H9 (cell line): ENCODE data around the gene DERL2. TPM values are rescaled to one million over a fixed set of nuclear protein-coding genes. Genes with fewer than 3 reads are reported as not detected.

ENCODE experiments used
- DNase-seq: peaks from one replicate; pipeline ENCODE4 v3.0.0-alpha.2; 2017
- H2AFZ ChIP-seq: one replicate; pipeline ENCODE4 v1.6.1; 2013; ENCODE audit warnings: mild to moderate bottlenecking, low read length, control low read depth, moderate library complexity
- H2AK5ac ChIP-seq: 2 replicates; pipeline ENCODE4 v1.6.1; 2013; ENCODE audit warnings: low read length, control low read depth, mixed read lengths; ENCODE audit not compliant: insufficient read length
- H2BK120ac ChIP-seq: one replicate; pipeline ENCODE4 v1.6.1; 2013; ENCODE audit warnings: low read depth, mild to moderate bottlenecking, low read length, control low read depth, inconsistent platforms; ENCODE audit not compliant: poor library complexity, severe bottlenecking
- H2BK12ac ChIP-seq: 2 replicates; pipeline ENCODE4 v1.6.1; 2013; ENCODE audit warnings: low read length, control low read depth, mixed read lengths, low read depth; ENCODE audit not compliant: insufficient read length
- H2BK15ac ChIP-seq: 2 replicates; pipeline ENCODE4 v1.6.1; 2013; ENCODE audit warnings: low read depth, low read length, control low read depth
- H2BK20ac ChIP-seq: one replicate; pipeline ENCODE4 v1.6.1; 2013; ENCODE audit warnings: low read depth, mild to moderate bottlenecking, low read length, control low read depth, inconsistent platforms; ENCODE audit not compliant: poor library complexity, severe bottlenecking
- H2BK5ac ChIP-seq: 2 replicates; pipeline ENCODE4 v1.6.1; 2013; ENCODE audit warnings: low read length, control low read depth, mixed read lengths; ENCODE audit not compliant: insufficient read length
- H3K14ac ChIP-seq: 2 replicates; pipeline ENCODE4 v1.6.1; 2013; ENCODE audit warnings: low read length, control low read depth; ENCODE audit not compliant: insufficient read depth
- H3K18ac ChIP-seq: 2 replicates; pipeline ENCODE4 v1.6.1; 2013; ENCODE audit warnings: low read depth, mild to moderate bottlenecking, mixed read lengths, low read length, control low read depth; ENCODE audit not compliant: insufficient read length
- H3K23ac ChIP-seq: 2 replicates; pipeline ENCODE4 v1.6.1; 2013; ENCODE audit warnings: low read length, control low read depth, mixed read lengths, low read depth; ENCODE audit not compliant: insufficient read length
- H3K23me2 ChIP-seq: 2 replicates; pipeline ENCODE4 v1.6.1; 2013; ENCODE audit warnings: low read depth, mild to moderate bottlenecking, mixed read lengths, low read length, control low read depth; ENCODE audit not compliant: insufficient read length, poor library complexity, severe bottlenecking
- H3K27ac ChIP-seq: 2 replicates; pipeline ENCODE4 v1.5.1; 2013; ENCODE audit warnings: low read length, control low read depth, mixed read lengths, low read depth; ENCODE audit not compliant: insufficient read length
- H3K27me3 ChIP-seq: 2 replicates; pipeline ENCODE4 v1.6.1; 2013; ENCODE audit warnings: low read length, control low read depth, inconsistent platforms; ENCODE audit not compliant: insufficient read depth
- H3K4ac ChIP-seq: 2 replicates; pipeline ENCODE4 v1.6.1; 2013; ENCODE audit warnings: low read depth, mild to moderate bottlenecking, control low read depth, inconsistent platforms, low read length, moderate library complexity
- H3K4me1 ChIP-seq: 2 replicates; pipeline ENCODE4 v1.6.1; 2013; ENCODE audit warnings: low read length, control low read depth, inconsistent platforms; ENCODE audit not compliant: insufficient read depth
- H3K4me2 ChIP-seq: 2 replicates; pipeline ENCODE4 v1.6.1; 2013; ENCODE audit warnings: low read length, control low read depth, mixed read lengths; ENCODE audit not compliant: insufficient read length, insufficient read depth
- H3K56ac ChIP-seq: 2 replicates; pipeline ENCODE4 v1.6.1; 2013; ENCODE audit warnings: low read depth, mild to moderate bottlenecking, mixed read lengths, low read length, control low read depth; ENCODE audit not compliant: insufficient read length
- H3K79me1 ChIP-seq: 2 replicates; pipeline ENCODE4 v1.6.1; 2013; ENCODE audit warnings: low read depth, mild to moderate bottlenecking, moderate library complexity, low read length, control low read depth, inconsistent platforms; ENCODE audit not compliant: insufficient read depth, poor library complexity, severe bottlenecking
- H3K79me2 ChIP-seq: 2 replicates; pipeline ENCODE4 v1.6.1; 2013; ENCODE audit warnings: low read length, control low read depth, inconsistent platforms; ENCODE audit not compliant: insufficient read depth
- H3K9ac ChIP-seq: 2 replicates; pipeline ENCODE4 v1.6.1; 2013; ENCODE audit warnings: low read length, control low read depth, mixed read lengths; ENCODE audit not compliant: insufficient read length; ENCODE audit errors: extremely low read depth
- H3K9me3 ChIP-seq: one replicate; pipeline ENCODE4 v1.6.1; 2013; ENCODE audit warnings: low read depth, low read length, inconsistent platforms; ENCODE audit not compliant: control insufficient read depth
- H3T11ph ChIP-seq: one replicate; pipeline ENCODE4 v1.6.1; 2013; ENCODE audit warnings: mild to moderate bottlenecking, low read length, control low read depth, inconsistent platforms
- H4K20me1 ChIP-seq: one replicate; pipeline ENCODE4 v1.6.1; 2013; ENCODE audit not compliant: control insufficient read depth, insufficient read length, insufficient read depth
- H4K5ac ChIP-seq: 2 replicates; pipeline ENCODE4 v1.6.1; 2013; ENCODE audit warnings: low read depth, mild to moderate bottlenecking, mixed read lengths, low read length, control low read depth; ENCODE audit not compliant: insufficient read length
- H4K8ac ChIP-seq: replicated peaks from 2 replicates; pipeline ENCODE4 v1.6.1; 2013; ENCODE audit warnings: low read length, control low read depth, mixed read lengths, low read depth; ENCODE audit not compliant: insufficient read length
- H4K91ac ChIP-seq: 2 replicates; pipeline ENCODE4 v1.6.1; 2013; ENCODE audit warnings: low read depth, mild to moderate bottlenecking, moderate library complexity, mixed read lengths, low read length, control low read depth; ENCODE audit not compliant: insufficient read length
- H3K27ac Mint-ChIP-seq, 3 experiments: 2 replicates in 2 of 3; 3 replicates in 1 of 3; pipeline ENCODE4 v1.8.0; 2020 to 2021; ENCODE audit warnings: mixed read lengths in 3 of 3, mild to moderate bottlenecking in 1 of 3, moderate library complexity in 1 of 3
- H3K27me3 Mint-ChIP-seq: 2 replicates; pipeline ENCODE4 v1.8.0; 2021; ENCODE audit warnings: low read depth, mild to moderate bottlenecking, moderate library complexity, mixed read lengths
- H3K36me3 Mint-ChIP-seq, 3 experiments: 2 replicates in 2 of 3; 3 replicates in 1 of 3; pipeline ENCODE4 v1.8.0; 2020 to 2021; ENCODE audit warnings: low read depth in 3 of 3, mixed read lengths in 3 of 3; ENCODE audit not compliant: insufficient read depth in 1 of 3
- H3K4me1 Mint-ChIP-seq, 2 experiments: 2 replicates each; pipeline ENCODE4 v1.8.0; 2020; ENCODE audit warnings: mixed read lengths in 2 of 2
- H3K4me3 Mint-ChIP-seq, 2 experiments: 2 replicates in 1 of 2; 3 replicates in 1 of 2; pipeline ENCODE4 v1.8.0; 2020 to 2021; ENCODE audit warnings: mild to moderate bottlenecking in 2 of 2, mixed read lengths in 2 of 2, moderate library complexity in 1 of 2
- H3K9me3 Mint-ChIP-seq, 2 experiments: 2 replicates in 1 of 2; 3 replicates in 1 of 2; pipeline ENCODE4 v1.8.0; 2020; ENCODE audit warnings: mild to moderate bottlenecking in 2 of 2, mixed read lengths in 2 of 2, moderate library complexity in 1 of 2
- CTCF ChIP-seq: fragments of 200-600 bp; sonication (generic); conservative IDR thresholded peaks from 3 replicates; pipeline ENCODE4 v1.8.0; 2021; ENCODE audit warnings: antibody characterized with exemption, mild to moderate bottlenecking
- WGBS: extraction: QIAGEN DNeasy Blood & Tissue Kit; methylation state at CpG from one replicate; pipeline ENCODE4 v1.1.7; 2013; ENCODE audit warnings: missing lambda C conversion rate, low lambda C conversion rate, mixed read lengths; ENCODE audit not compliant: insufficient read length; ENCODE audit errors: extremely low coverage; 5-methylcytosine and 5-hydroxymethylcytosine counted together
- total RNA-seq: library from RNA; stranded (reverse); gene quantifications from 2 replicates; pipeline ENCODE4 v1.2.1, GENCODE V29; 2021

The DERL2 gene
- total RNA-seq, 1 experiment from 2014 or later: 83.2 TPM

DNA sequence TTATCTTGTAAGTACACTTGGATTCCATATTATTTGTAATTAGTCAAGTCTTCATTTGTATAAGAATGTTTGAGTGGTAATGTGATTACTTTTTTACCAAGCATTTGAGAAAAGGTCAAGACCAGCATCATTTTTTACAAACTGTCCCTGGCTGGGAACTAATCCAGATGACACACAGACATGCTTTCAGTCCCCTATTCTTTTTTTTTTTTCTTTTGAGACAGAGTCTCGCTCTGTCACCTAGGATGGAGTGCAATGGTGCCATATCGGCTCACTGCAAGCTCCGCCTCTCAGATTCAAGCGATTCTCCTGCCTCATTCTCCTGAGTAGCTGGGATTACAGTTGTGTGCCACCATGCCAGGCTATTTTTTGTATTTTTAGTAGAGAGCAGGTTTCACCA is 4.5 kb downstream of the DERL2 start:
- H4K91ac ChIP-seq: no peak overlapping the region
- no peak overlapping the region for H3K27ac ChIP-seq
- no peak overlapping the region for H2BK12ac ChIP-seq
- no peak overlapping the region for H3K14ac ChIP-seq
- H2AK5ac ChIP-seq: no peak overlapping the region
- no peak overlapping the region for H4K5ac ChIP-seq
- no peak overlapping the region for H4K8ac ChIP-seq
- no peak overlapping the region for H3K18ac ChIP-seq
- H2BK15ac ChIP-seq: no peak overlapping the region
- no peak overlapping the region for H3K4ac ChIP-seq
- H3K4me3 Mint-ChIP-seq: no peak overlapping the region
- peaks cover 51 to 82% (median 76%) of the 10 kb centered on the region in 3 experiments for H3K36me3 Mint-ChIP-seq
- H2AFZ ChIP-seq: no peak overlapping the region
- H3K4me1 ChIP-seq: no peaks in the 10 kb centered on the region
- H3K79me2 ChIP-seq: peaks cover 8% of the 10 kb centered on the region; the same call in 1 of the 2 replicates
- no peaks in the 10 kb centered on the region for H4K20me1 ChIP-seq
- no peak overlapping the region for H2BK5ac ChIP-seq
- no peak overlapping the region for H3K23ac ChIP-seq
- H3K9me3 Mint-ChIP-seq: no peaks in the 10 kb centered on the region
- H3K27me3 Mint-ChIP-seq: no peaks in the 10 kb centered on the region
- no peak overlapping the region for H3T11ph ChIP-seq
- H3K9me3 ChIP-seq: no peaks in the 10 kb centered on the region
- peaks cover 3% of the 10 kb centered on the region for H3K79me1 ChIP-seq
- no peak overlapping the region for H3K56ac ChIP-seq
- WGBS: no CpG with 5 or more reads among the region's 4 CpGs
- H3K27ac Mint-ChIP-seq: no peak overlapping the region
- H2BK120ac ChIP-seq: no peak overlapping the region
- H3K4me2 ChIP-seq: no peak overlapping the region
- no peak overlapping the region for H3K9ac ChIP-seq
- peaks cover 7% of the 10 kb centered on the region for H3K23me2 ChIP-seq
- no peak for TF ChIP-seq CTCF
- no peaks in the 10 kb centered on the region for H3K27me3 ChIP-seq
- no peak overlapping the region for H2BK20ac ChIP-seq
- no peak for DNase-seq
- peaks cover 0 to 8% of the 10 kb centered on the region in 2 experiments; a peak in 3 of 4 replicates for H3K4me1 Mint-ChIP-seq
